KMS-11 (cell line): ENCODE measurements around the gene VSIG10L.

Experiments used
- H2AFZ ChIP-seq: fragments of 200-600 bp; sonication (generic); 2 replicates; pipeline ENCODE4 v1.6.1; 2016; ENCODE audit warnings: antibody characterized with exemption, mixed run types, low read depth
- H3K27ac ChIP-seq: fragments of 200-600 bp; sonication (generic); 2 replicates; pipeline ENCODE4 v1.6.1; 2016; ENCODE audit warnings: mild to moderate bottlenecking, mixed run types
- H3K27me3 ChIP-seq: fragments of 200-600 bp; sonication (generic); 2 replicates; pipeline ENCODE4 v1.6.1; 2017; ENCODE audit warnings: mild to moderate bottlenecking, low read depth, mixed run types, moderate library complexity; ENCODE audit not compliant: insufficient read depth
- H3K36me3 ChIP-seq: fragments of 200-600 bp; sonication (generic); 2 replicates; pipeline ENCODE4 v1.6.1; 2017; ENCODE audit warnings: mild to moderate bottlenecking, mixed run types; ENCODE audit not compliant: insufficient read depth
- H3K4me1 ChIP-seq: fragments of 200-600 bp; sonication (generic); 2 replicates; pipeline ENCODE4 v1.6.1; 2016; ENCODE audit warnings: mild to moderate bottlenecking, low read depth, mixed run types; ENCODE audit not compliant: poor library complexity, severe bottlenecking
- H3K4me2 ChIP-seq: fragments of 200-600 bp; sonication (generic); 2 replicates; pipeline ENCODE4 v1.7.0; 2016; ENCODE audit warnings: mild to moderate bottlenecking, mixed run types
- H3K4me3 ChIP-seq: fragments of 200-600 bp; sonication (generic); IDR thresholded peaks from 2 replicates; pipeline ENCODE4 v1.6.1; 2017; ENCODE audit warnings: low read depth, low read length, mixed read lengths; ENCODE audit not compliant: insufficient read depth
- H3K79me2 ChIP-seq: fragments of 200-600 bp; sonication (generic); 2 replicates; pipeline ENCODE4 v1.6.1; 2016; ENCODE audit warnings: low read depth, mixed run types; ENCODE audit not compliant: insufficient read depth
- H3K9ac ChIP-seq: fragments of 200-600 bp; sonication (generic); 2 replicates; pipeline ENCODE4 v1.6.1; 2016; ENCODE audit warnings: mild to moderate bottlenecking, mixed run types
- H4K20me1 ChIP-seq: fragments of 200-600 bp; sonication (generic); 2 replicates; pipeline ENCODE4 v1.6.1; 2016; ENCODE audit warnings: mild to moderate bottlenecking, mixed run types; ENCODE audit not compliant: insufficient read depth
- CTCF ChIP-seq: fragments of 200-600 bp; sonication (generic); conservative IDR thresholded peaks from 2 replicates; pipeline ENCODE4 v1.6.1; 2017; ENCODE audit warnings: low read depth, mild to moderate bottlenecking, antibody characterized with exemption, low read length, moderate library complexity, mixed read lengths

VSIG10L gene

GRCh38 chr19:51317968-51318367 lies 24.0 kb downstream of the VSIG10L start:
- TF ChIP-seq CTCF: no peak
- H3K4me1 ChIP-seq: no peaks in the 10 kb centered on the region
- no peak overlapping the region for H2AFZ ChIP-seq
- H3K79me2 ChIP-seq: no peaks in the 10 kb centered on the region
- no peaks in the 10 kb centered on the region for H3K36me3 ChIP-seq
- H4K20me1 ChIP-seq: no peaks in the 10 kb centered on the region
- H3K4me2 ChIP-seq: no peak overlapping the region
- no peaks in the 10 kb centered on the region for H3K27me3 ChIP-seq
- no peak overlapping the region for H3K4me3 ChIP-seq
- H3K27ac ChIP-seq: no peak overlapping the region
- no peak overlapping the region for H3K9ac ChIP-seq

GRCh38 chr19:51317376-51317775 lies 24.6 kb downstream of the VSIG10L start:
- H3K4me1 ChIP-seq: no peaks in the 10 kb centered on the region
- no peak overlapping the region for H3K4me2 ChIP-seq
- H4K20me1 ChIP-seq: no peaks in the 10 kb centered on the region
- no peaks in the 10 kb centered on the region for H3K79me2 ChIP-seq
- no peak overlapping the region for H2AFZ ChIP-seq
- H3K4me3 ChIP-seq: no peak overlapping the region
- H3K27ac ChIP-seq: no peak overlapping the region
- no peak overlapping the region for H3K9ac ChIP-seq
- no peaks in the 10 kb centered on the region for H3K36me3 ChIP-seq
- H3K27me3 ChIP-seq: no peaks in the 10 kb centered on the region
- TF ChIP-seq CTCF: no peak

- H4K20me1 ChIP-seq: no peaks in the 10 kb centered on the region
- TF ChIP-seq CTCF: no peak
- H3K79me2 ChIP-seq: no peaks in the 10 kb centered on the region
- H3K4me2 ChIP-seq: no peak overlapping the region
- no peaks in the 10 kb centered on the region for H3K4me1 ChIP-seq
- no peaks in the 10 kb centered on the region for H3K27me3 ChIP-seq
- H3K9ac ChIP-seq: no peak overlapping the region
- no peak overlapping the region for H3K27ac ChIP-seq
- no peak overlapping the region for H2AFZ ChIP-seq
- no peaks in the 10 kb centered on the region for H3K36me3 ChIP-seq
- no peak overlapping the region for H3K4me3 ChIP-seq
Measured at GRCh38 chr19:51316688-51317087, 25.3 kb downstream of the VSIG10L start.

GRCh38 chr19:51311351-51312257 lies 30.3 kb downstream of the VSIG10L start, which contains the start of gene IGLON5:
IGLON5 (plus strand) TSS chr19:51311644; CDS start chr19:51311848, 204 bp downstream.
- Histone ChIP-seq H3K4me2 (no peak within 1 kb of the TSS), H2AFZ (no peak within 1 kb of the TSS), H3K9ac (no peak within 1 kb of the TSS), H3K4me3 (no peak within 1 kb of the TSS), H3K79me2 (no peaks in the 10 kb centered on the region), H3K27me3 (no peaks in the 10 kb centered on the region), H4K20me1 (no peaks in the 10 kb centered on the region), H3K4me1 (no peaks in the 10 kb centered on the region), H3K27ac (no peak within 1 kb of the TSS), H3K36me3 (no peaks in the 10 kb centered on the region)
- TF ChIP-seq CTCF: no peak
